BE2C (cell line): ENCODE data around the gene LDB1.

Source experiments
- DNase-seq: peaks from one replicate; pipeline ENCODE4 v3.0.0-alpha.2; 2020
- H3K27me3 ChIP-seq: fragments of 250-450 bp; sonication (Bioruptor Pico); 2 replicates; pipeline ENCODE4 v1.5.1; 2020; ENCODE audit warnings: mild to moderate bottlenecking
- H3K36me3 ChIP-seq: fragments of 250-450 bp; sonication (Bioruptor Pico); 2 replicates; pipeline ENCODE4 v1.5.1; 2020; ENCODE audit warnings: mild to moderate bottlenecking
- H3K4me1 ChIP-seq: fragments of 250-450 bp; sonication (Bioruptor Pico); 2 replicates; pipeline ENCODE4 v1.5.1; 2020
- H3K4me3 ChIP-seq: 2 replicates; pipeline ENCODE4 v1.5.1; 2011; ENCODE audit warnings: low read depth, low read length
- H3K9me3 ChIP-seq: fragments of 250-450 bp; sonication (Bioruptor Pico); 2 replicates; pipeline ENCODE4 v1.5.1; 2020
- TF ChIP-seq, protein P1 (sequence below): IDR thresholded peaks from 2 replicates; pipeline ENCODE4 v1.5.1; 2012; ENCODE audit warnings: mild to moderate bottlenecking, low read depth, low read length

LDB1 gene

DNA sequence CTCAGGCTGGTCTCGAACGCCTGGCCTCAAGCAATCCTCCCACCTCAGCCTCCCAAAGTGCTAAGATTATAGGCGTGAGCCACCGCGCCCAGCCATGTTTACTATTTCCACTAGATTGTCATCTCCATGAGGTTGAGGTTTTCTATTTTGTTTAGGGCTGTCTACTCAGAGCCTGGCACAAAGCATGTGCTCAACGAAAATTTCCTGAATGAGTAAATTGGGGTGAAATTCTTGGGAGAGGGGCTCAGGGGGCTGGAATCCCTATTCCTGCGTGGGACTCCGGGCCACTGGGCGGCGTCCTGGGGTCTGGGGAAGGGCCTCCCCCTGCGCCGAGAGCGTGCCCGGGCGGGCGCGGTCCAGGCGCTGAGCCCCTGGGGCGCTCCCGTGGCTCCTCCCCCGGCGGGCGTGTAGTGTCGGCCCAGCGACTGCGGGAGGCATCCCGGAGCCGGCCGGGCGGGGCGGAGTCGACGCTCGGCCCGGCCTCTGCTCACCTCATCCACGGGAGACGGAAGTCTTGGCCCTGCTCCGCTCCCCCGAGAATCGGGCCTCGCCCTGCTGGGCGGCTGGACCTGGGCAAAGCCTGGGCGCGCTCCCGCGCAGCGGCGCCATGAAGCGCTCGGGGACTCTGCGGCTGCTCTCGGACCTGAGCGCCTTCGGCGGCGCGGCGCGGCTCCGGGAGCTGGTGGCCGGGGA lies 55.2 kb downstream of the LDB1 start, which contains the start of gene HPS6:
Gene HPS6 (plus strand): TSS at position 482 of the 693 bp plus-strand sequence. CDS start 126 bp downstream, at position 608.
- H3K9me3 ChIP-seq, result no peaks in the 10 kb centered on the region
- H3K27me3 ChIP-seq, result no peaks in the 10 kb centered on the region
- H3K4me1 ChIP-seq, result no peaks in the 10 kb centered on the region
- TF ChIP-seq, protein P1, sequence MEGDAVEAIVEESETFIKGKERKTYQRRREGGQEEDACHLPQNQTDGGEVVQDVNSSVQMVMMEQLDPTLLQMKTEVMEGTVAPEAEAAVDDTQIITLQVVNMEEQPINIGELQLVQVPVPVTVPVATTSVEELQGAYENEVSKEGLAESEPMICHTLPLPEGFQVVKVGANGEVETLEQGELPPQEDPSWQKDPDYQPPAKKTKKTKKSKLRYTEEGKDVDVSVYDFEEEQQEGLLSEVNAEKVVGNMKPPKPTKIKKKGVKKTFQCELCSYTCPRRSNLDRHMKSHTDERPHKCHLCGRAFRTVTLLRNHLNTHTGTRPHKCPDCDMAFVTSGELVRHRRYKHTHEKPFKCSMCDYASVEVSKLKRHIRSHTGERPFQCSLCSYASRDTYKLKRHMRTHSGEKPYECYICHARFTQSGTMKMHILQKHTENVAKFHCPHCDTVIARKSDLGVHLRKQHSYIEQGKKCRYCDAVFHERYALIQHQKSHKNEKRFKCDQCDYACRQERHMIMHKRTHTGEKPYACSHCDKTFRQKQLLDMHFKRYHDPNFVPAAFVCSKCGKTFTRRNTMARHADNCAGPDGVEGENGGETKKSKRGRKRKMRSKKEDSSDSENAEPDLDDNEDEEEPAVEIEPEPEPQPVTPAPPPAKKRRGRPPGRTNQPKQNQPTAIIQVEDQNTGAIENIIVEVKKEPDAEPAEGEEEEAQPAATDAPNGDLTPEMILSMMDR, result peak; percentile 30; the same call in 1 of the 2 replicates
- peak within 1 kb of the TSS; percentile 77 for H3K4me3 ChIP-seq
- DNase-seq, result peak; percentile 91
- H3K36me3 ChIP-seq, result no peaks in the 10 kb centered on the region

DNA sequence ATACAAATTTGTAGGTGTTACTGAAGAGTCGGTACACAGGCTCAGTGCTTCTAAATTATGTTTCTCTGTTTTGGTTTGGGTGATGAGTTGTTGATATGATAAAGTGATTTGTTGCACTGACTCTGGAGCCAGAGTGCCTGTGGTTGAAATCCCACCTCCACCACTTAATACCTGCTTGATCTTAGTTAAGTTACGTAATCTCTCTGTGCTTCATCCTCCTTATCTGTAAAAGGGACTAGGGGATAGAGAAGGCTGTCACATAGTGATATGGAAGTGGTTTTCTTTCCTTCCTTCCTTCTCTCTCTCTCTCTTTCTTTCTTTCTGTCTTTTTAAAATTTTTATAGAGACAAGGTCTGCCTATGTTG lies 55.7 kb downstream of the LDB1 start:
- no peak for DNase-seq
- TF ChIP-seq, protein P1, result no peak
- Histone ChIP-seq H3K9me3 (no peaks in the 10 kb centered on the region), H3K4me1 (no peaks in the 10 kb centered on the region), H3K4me3 (peak overlapping the region; percentile 77), H3K27me3 (no peaks in the 10 kb centered on the region), H3K36me3 (no peaks in the 10 kb centered on the region)

DNA sequence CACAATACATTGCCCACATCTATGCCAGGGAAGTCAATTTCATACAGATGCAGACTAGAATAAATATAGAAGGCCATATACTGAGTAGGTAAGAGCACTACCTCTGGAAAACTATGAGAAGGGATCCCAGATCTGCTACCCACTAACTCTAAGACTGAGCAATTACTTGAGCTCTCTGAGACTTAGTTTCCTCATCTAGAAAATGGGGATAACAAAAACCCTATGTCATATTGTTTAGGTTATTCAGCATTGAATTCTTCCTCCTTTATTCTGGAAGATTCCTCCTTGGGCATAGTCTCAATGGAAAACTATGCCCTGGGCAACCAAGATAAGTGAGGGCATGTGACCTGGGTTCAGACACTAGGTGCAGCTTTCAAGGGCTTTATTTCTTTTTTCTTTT lies 60.2 kb downstream of the LDB1 start:
- Histone ChIP-seq H3K4me3 (no peak overlapping the region), H3K36me3 (no peaks in the 10 kb centered on the region), H3K27me3 (no peaks in the 10 kb centered on the region), H3K4me1 (no peaks in the 10 kb centered on the region), H3K9me3 (no peaks in the 10 kb centered on the region)
- DNase-seq, result no peak
- TF ChIP-seq, protein P1, result no peak
